Activated B cell treated with CpG ODN at 0.5 μM for 24 hours (primary cell): ENCODE data around the gene ARHGAP19. TPM values are rescaled to one million over a fixed set of nuclear protein-coding genes. Genes with fewer than 3 reads are reported as not detected.

Experiments used
- ATAC-seq: fragments of 200-7000 bp; cut with Tn5 transposase; one replicate; pipeline ENCODE4 v1.10.0; 2021; ENCODE audit warnings: low read depth, mild to moderate bottlenecking, moderate library complexity
- CTCF ChIA-PET: fragments of 350-600 bp; sonication (Branson Sonifier 250); formaldehyde crosslinking; loops from one replicate; lab custom pipeline; 2021; ENCODE audit warnings: antibody characterized with exemption; lab: Charles Lee
- POLR2A ChIA-PET: fragments of 350-600 bp; sonication (Branson Sonifier 250); formaldehyde crosslinking; loops from one replicate; lab custom pipeline; 2021; ENCODE audit warnings: antibody characterized with exemption; lab: Charles Lee
- DNase-seq: peaks from one replicate; pipeline ENCODE4 v3.0.0; 2022
- H3K27ac Mint-ChIP-seq: one replicate; pipeline ENCODE4 v1.8.0; 2020; ENCODE audit warnings: mixed read lengths
- H3K27me3 Mint-ChIP-seq: one replicate; pipeline ENCODE4 v1.8.0; 2021; ENCODE audit warnings: mixed read lengths
- H3K36me3 Mint-ChIP-seq: one replicate; pipeline ENCODE4 v1.8.0; 2021; ENCODE audit warnings: low read depth, mixed read lengths
- H3K4me1 Mint-ChIP-seq: one replicate; pipeline ENCODE4 v1.8.0; 2021; ENCODE audit warnings: mixed read lengths
- H3K4me3 Mint-ChIP-seq: one replicate; pipeline ENCODE4 v1.8.0; 2020; ENCODE audit warnings: mild to moderate bottlenecking, mixed read lengths
- H3K9me3 Mint-ChIP-seq: one replicate; pipeline ENCODE4 v1.8.0; 2020; ENCODE audit warnings: mixed read lengths
- CTCF ChIP-seq: fragments of 200-600 bp; IDR thresholded peaks from one replicate; pipeline ENCODE4 v1.8.0; 2022; ENCODE audit warnings: antibody characterized with exemption, mild to moderate bottlenecking
- intact Hi-C: fragments of 100-400 bp; cut with micrococcal nuclease; formaldehyde crosslinking; loops from one replicate; pipeline ENCODE4 v1.15.1; 2024
- total RNA-seq: library from RNA; stranded (reverse); gene quantifications from 2 replicates; pipeline ENCODE4 v1.2.3, GENCODE V29; 2022

ARHGAP19 gene
- total RNA-seq, 1 donor from 2014 or later = 14.7 TPM

GRCh38 chr10:97323501-97323900, 31.1 kb upstream of the ARHGAP19 start:
- H3K9me3 Mint-ChIP-seq = no peaks in the 10 kb centered on the region
- ChIA-PET CTCF (no interaction called here), POLR2A (no interaction called here)
- intact Hi-C loops = no loop called here
- no peak for TF ChIP-seq CTCF
- no peak for DNase-seq
- no peaks in the 10 kb centered on the region for H3K27me3 Mint-ChIP-seq
- H3K4me1 Mint-ChIP-seq = peaks cover 28% of the 10 kb centered on the region
- ATAC-seq = no peak
- no peak overlapping the region for H3K27ac Mint-ChIP-seq
- H3K4me3 Mint-ChIP-seq = no peak overlapping the region
- peaks cover 6% of the 10 kb centered on the region for H3K36me3 Mint-ChIP-seq

DNA sequence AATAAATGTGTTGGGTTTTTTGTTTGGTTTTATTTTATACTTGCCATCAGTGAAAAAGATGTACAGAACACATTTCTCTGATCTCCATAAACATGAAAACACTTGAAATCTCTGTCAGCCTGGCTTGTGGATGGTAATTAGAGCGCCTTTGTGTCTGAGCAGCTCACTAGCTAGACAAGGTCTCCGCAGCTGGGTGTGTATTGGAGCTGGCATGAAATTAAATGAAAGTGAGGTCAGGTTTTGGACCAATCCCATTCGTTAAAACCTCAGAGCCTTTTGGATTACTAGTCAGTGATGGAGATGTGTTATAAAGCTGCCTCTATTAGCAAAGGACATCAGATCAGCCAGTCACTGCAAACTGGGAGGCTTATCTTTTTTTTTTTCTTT, 29.4 kb upstream of the ARHGAP19 start:
- intact Hi-C loops = loop anchor here (2.0 kb wide), 1 partner anchor 45 kb away; no protein-coding TSS in a partner anchor
- TF ChIP-seq CTCF = no peak

DNA sequence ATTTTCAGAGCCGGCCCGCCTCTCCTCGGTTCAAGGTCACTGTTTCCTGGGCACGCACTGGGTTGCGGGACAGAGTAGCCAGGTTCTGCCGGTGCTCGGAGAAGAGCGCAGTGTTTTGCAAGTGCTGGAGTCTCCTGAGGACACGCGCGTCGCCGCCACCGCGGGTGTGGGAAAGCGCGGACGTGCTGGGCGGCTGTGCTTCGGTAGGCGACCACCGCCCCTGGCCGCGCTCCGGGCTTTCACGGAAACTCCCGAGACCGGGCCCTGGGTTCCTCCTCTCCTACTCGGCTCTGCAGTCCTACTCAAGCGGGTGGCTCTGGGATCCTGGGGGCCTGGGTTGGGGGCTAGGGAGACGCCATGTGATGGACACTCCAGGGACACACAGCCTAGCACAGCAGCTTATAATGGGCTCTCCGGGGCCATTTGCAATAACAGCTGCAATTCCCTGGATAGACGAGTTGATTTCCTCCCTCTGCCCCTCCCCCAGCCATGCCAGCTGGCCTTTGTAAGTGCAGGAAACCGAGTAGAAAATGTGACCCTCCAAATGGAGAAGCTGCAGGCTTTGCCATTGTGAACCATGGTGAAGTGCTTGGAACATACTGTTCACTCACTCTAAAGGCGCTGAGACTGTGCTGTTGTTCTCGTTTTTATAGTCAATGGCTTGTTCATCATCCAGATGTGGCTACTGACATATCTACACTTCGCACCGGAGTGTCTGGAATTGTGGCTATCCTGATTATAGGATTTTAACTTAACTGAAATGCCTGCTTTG, 28.8 kb upstream of the ARHGAP19 start:
- DNase-seq (no peak), ATAC-seq (no peak)
- H3K9me3 Mint-ChIP-seq = no peaks in the 10 kb centered on the region
- no peaks in the 10 kb centered on the region for H3K36me3 Mint-ChIP-seq
- ChIA-PET CTCF (no interaction called here), POLR2A (interaction anchor here (0.6 to 2.0 kb wide), 3 partner anchors 12 to 1192 kb away, joined by 3 to 14 read pairs (median 3); partner anchors contain the start of gene FRAT2)
- peak overlapping the region; percentile 91 for H3K27ac Mint-ChIP-seq
- peak overlapping the region; percentile 89 for H3K4me3 Mint-ChIP-seq
- H3K4me1 Mint-ChIP-seq = peaks cover 30% of the 10 kb centered on the region
- TF ChIP-seq CTCF = no peak
- no peaks in the 10 kb centered on the region for H3K27me3 Mint-ChIP-seq
- intact Hi-C loops = loop anchor here (2.0 kb wide), 1 partner anchor 46 kb away; no protein-coding TSS in a partner anchor

More for the DNA sequence above, 29.4 kb upstream of the ARHGAP19 start:
- H3K4me3 Mint-ChIP-seq = peak overlapping the region; percentile 89
- ChIA-PET CTCF (no interaction called here), POLR2A (interaction anchor here (0.6 to 2.0 kb wide), 2 partner anchors 12 to 14 kb away, joined by 3 to 14 read pairs; partner anchors contain the start of gene FRAT2)
- H3K27ac Mint-ChIP-seq = peak overlapping the region; percentile 61
- H3K36me3 Mint-ChIP-seq = no peaks in the 10 kb centered on the region
- no peak for DNase-seq
- no peaks in the 10 kb centered on the region for H3K9me3 Mint-ChIP-seq
- no peak for ATAC-seq
- H3K27me3 Mint-ChIP-seq = no peaks in the 10 kb centered on the region
- peaks cover 30% of the 10 kb centered on the region for H3K4me1 Mint-ChIP-seq

DNA sequence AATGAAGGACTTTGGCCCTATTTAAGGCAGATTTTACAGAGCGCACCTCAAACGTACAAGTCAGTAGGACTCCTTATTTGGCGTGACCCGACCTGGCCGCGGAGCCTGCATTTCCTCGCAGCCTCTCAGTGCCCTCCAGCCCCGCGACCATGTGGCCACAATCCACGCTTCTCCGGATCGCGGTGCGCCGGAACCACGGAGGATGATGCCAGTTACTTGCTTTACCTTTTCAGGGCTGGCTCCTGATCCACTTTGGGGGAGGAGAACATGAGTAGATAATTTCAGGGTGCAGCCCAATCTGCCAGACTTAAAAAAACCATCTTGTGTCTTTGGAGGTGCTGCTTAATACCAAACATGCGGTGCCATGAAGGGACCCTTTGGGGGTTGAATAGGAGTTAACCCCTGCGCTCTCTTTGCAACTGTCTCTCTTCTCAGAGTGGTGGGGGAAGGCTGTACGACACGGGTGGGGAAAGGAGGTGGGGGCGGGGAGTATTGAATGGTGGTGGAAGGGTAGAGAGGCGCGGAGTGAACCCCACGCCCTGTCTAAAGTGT, 28.1 kb upstream of the ARHGAP19 start:
- Mint-ChIP-seq H3K27me3 (no peaks in the 10 kb centered on the region), H3K4me3 (peak overlapping the region; percentile 89), H3K36me3 (no peaks in the 10 kb centered on the region), H3K9me3 (no peaks in the 10 kb centered on the region), H3K27ac (peak overlapping the region; percentile 91), H3K4me1 (peaks cover 30% of the 10 kb centered on the region)
- peak; percentile 4 for ATAC-seq
- DNase-seq = no peak
- TF ChIP-seq CTCF = no peak
- POLR2A ChIA-PET = interaction anchor here (0.8 to 2.2 kb wide), 8 partner anchors 9 to 99 kb away, joined by 3 to 41 read pairs (median 5); partner anchors contain the start of genes FRAT2 and RRP12
- intact Hi-C loops = loop anchor here (1.0 to 2.0 kb wide), 2 partner anchors 14 to 46 kb away; partner anchors contain the start of gene FRAT2
- CTCF ChIA-PET = interaction anchor here (1.1 to 2.6 kb wide), 4 partner anchors 12 to 81 kb away, joined by 3 to 9 read pairs (median 6); partner anchors contain the start of genes FRAT2 and RRP12
